ENCODE data around the gene DNAJC5.
A peak's percentile ranks its signal among the peaks of the same experiment; 100 is the strongest.
"Not testable (repeated sequence)": the region's sequence is repeated elsewhere in the genome, so short reads cannot be mapped to it uniquely, and the experiment has no call there.

Gene DNAJC5

GRCh38 chr20:63969838-63970713 lies 75.2 kb downstream of the DNAJC5 start, which contains the start of gene ZNF512B:
TSS of gene ZNF512B (minus strand) at chr20:63969930. CDS start at chr20:63967950, 1,980 bp downstream.
- DNase-seq, result no peak

GRCh38 chr20:63970714-63971431 lies 75.9 kb downstream of the DNAJC5 start:
- DNase-seq, result no peak

- DNase-seq, result not testable (repeated sequence)
Measured at GRCh38 chr20:63971960-63972311, 77.0 kb downstream of the DNAJC5 start.

- DNase-seq, result no peak
Measured at GRCh38 chr20:63972312-63973159, 77.6 kb downstream of the DNAJC5 start.

- no peak for DNase-seq
Measured at GRCh38 chr20:63973160-63973479, 78.2 kb downstream of the DNAJC5 start.

GRCh38 chr20:63973636-63974401 lies 78.9 kb downstream of the DNAJC5 start:
- peak; percentile 86 to 88 for DNase-seq

GRCh38 chr20:63974402-63975200 lies 79.7 kb downstream of the DNAJC5 start:
- no peak for DNase-seq

- not testable (repeated sequence) for DNase-seq
Measured at GRCh38 chr20:63976511-63976910, 81.6 kb downstream of the DNAJC5 start.

- DNase-seq, result no peak
Measured at GRCh38 chr20:63976980-63977738, 82.2 kb downstream of the DNAJC5 start.

- DNase-seq, result peak; percentile 73 to 86
Measured at GRCh38 chr20:63977739-63978276, 82.9 kb downstream of the DNAJC5 start.

- DNase-seq, result peak in 1 of 2 donors; percentile 35
Measured at GRCh38 chr20:63978319-63979228, 83.6 kb downstream of the DNAJC5 start.

- no peak for DNase-seq
Measured at GRCh38 chr20:63979229-63979556, 84.3 kb downstream of the DNAJC5 start.

- DNase-seq, result peak; percentile 84 to 93
Measured at GRCh38 chr20:63979557-63980316, 84.8 kb downstream of the DNAJC5 start, which contains the start of gene SAMD10. TSS of gene SAMD10 (minus strand) at chr20:63979642. CDS start at chr20:63979467, 175 bp downstream.

GRCh38 chr20:63980317-63980805 lies 85.4 kb downstream of the DNAJC5 start:
- DNase-seq, result peak; percentile 48 to 63

GRCh38 chr20:63980806-63981728 lies 86.1 kb downstream of the DNAJC5 start, which contains the start of gene PRPF6:
TSS of gene PRPF6 (plus strand) at chr20:63981132. CDS start at chr20:63981246, 114 bp downstream.
- peak; percentile 97 to 98 for DNase-seq

- no peak for DNase-seq
Measured at GRCh38 chr20:63982937-63983336, 88.0 kb downstream of the DNAJC5 start.
